SH-SY5Y (cell line): ENCODE results near the gene CENPI.

Experiments used
- GATA2 ChIP-seq: IDR thresholded peaks from 2 replicates; pipeline ENCODE4 v1.6.1; 2011; ENCODE audit warnings: mild to moderate bottlenecking, low read depth, low read length
- GATA3 ChIP-seq: IDR thresholded peaks from 2 replicates; pipeline ENCODE4 v1.6.1; 2011; ENCODE audit warnings: low read depth, mild to moderate bottlenecking, low read length, moderate library complexity

DNA sequence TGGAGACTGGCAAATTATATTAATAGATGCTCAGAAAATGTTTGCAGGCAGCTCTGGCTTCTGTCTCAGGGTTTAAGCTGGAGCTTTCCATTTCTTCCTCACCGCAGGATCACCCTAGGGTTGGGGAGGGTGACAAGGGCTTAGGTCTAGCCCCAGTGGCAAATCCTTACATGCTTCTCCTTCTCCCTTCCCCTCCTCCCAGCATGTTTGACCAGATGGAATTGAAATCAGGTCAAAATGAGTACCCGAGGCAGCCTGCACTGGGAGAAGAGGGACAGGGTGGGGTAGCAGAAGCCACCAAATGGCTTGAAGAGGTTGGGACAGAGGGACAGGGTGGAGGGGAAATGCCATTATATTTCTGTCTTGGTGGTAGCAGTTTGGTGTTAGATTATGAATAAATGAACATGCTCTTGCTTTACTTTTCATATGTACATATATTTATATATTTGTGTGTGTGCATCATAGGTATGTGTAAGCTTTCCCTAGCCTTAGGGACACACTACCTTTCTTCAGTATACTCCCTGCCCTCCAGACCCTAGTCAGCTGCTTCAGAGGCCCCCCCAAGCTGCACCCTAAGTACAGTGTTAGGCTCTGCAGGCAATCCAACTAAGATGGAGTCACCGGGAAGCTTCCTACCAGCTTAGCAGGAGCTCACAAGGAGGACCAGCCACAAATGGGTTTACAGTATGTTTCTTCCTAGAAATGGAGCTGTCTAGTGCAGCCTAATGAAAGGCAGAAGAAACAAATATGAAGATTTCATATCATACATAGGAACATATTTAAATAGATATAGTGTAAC is 17.5 kb upstream of the CENPI start:
- TF ChIP-seq GATA3 (no peak), GATA2 (no peak)
